Measurements from ENCODE around the gene RND2. TPM values are rescaled to one million over a fixed set of nuclear protein-coding genes. Genes with fewer than 3 reads are reported as not detected.

RND2 gene
- total RNA-seq, 1 experiment from 2014 or later: 0.59 TPM

- no TSS peak for BruUV-seq (replicated peaks)
- DNase-seq (ENCODE audit: low read depth, low spot score) (no peak), ATAC-seq (no peak)
- Histone ChIP-seq H3K9me3 (ENCODE audit: control insufficient read depth, insufficient read depth, low read depth, low read length) (no peaks in the 10 kb centered on the region), H3K27ac (ENCODE audit: low read length) (no peak overlapping the region), H3K27me3 (ENCODE audit: control insufficient read depth, insufficient read depth, low read length) (no peaks in the 10 kb centered on the region), H3K4me1 (ENCODE audit: control insufficient read depth, insufficient read depth, low read length) (no peaks in the 10 kb centered on the region), H3K4me3 (ENCODE audit: low read depth in 2 of 2, low read length in 2 of 2) (no peak overlapping the region), H3K36me3 (ENCODE audit: control insufficient read depth, insufficient read depth, low read length) (no peaks in the 10 kb centered on the region; the same call in 1 of the 2 replicates)
- intact Hi-C loops (cut with micrococcal nuclease; ENCODE audit: unreplicated experiment): no loop called here
- in situ Hi-C loops (cut with HindIII; ENCODE audit: low pct_unique_long_range_greater_than_20kb, low sequenced_read_pairs): no loop called here
- TF ChIP-seq POLR2AphosphoS5 (IDR thresholded peaks at IDR 0.05; ENCODE audit: low read depth, low read length) (no peak), SIN3A (IDR thresholded peaks at IDR 0.05; ENCODE audit: borderline replicate concordance, insufficient read depth, low read depth, low read length) (no peak), CTCF (IDR thresholded peaks at IDR 0.05) (no peak), TCF7L2 (IDR thresholded peaks at IDR 0.05; ENCODE audit: low read depth, low read length) (no peak), REST (IDR thresholded peaks at IDR 0.05; ENCODE audit: insufficient read depth in 1 of 2, low read depth in 2 of 2, low read length in 1 of 2) (no peak)
- CTCF ChIA-PET: no interaction called here
- POLR2A ChIA-PET: no interaction called here
These were observed 38.1 kb downstream of the RND2 start for GRCh38 chr17:43062984-43063638.

- ATAC-seq (no peak), DNase-seq (ENCODE audit: low read depth, low spot score) (no peak)
- BruUV-seq (replicated peaks): no TSS peak
- TF ChIP-seq CTCF (IDR thresholded peaks at IDR 0.05) (no peak), POLR2AphosphoS5 (IDR thresholded peaks at IDR 0.05; ENCODE audit: low read depth, low read length) (no peak), SIN3A (IDR thresholded peaks at IDR 0.05; ENCODE audit: borderline replicate concordance, insufficient read depth, low read depth, low read length) (no peak), TCF7L2 (IDR thresholded peaks at IDR 0.05; ENCODE audit: low read depth, low read length) (no peak), REST (IDR thresholded peaks at IDR 0.05; ENCODE audit: insufficient read depth in 1 of 2, low read depth in 2 of 2, low read length in 1 of 2) (no peak)
- Histone ChIP-seq H3K27me3 (ENCODE audit: control insufficient read depth, insufficient read depth, low read length) (no peaks in the 10 kb centered on the region), H3K36me3 (ENCODE audit: control insufficient read depth, insufficient read depth, low read length) (no peaks in the 10 kb centered on the region; the same call in 1 of the 2 replicates), H3K4me3 (ENCODE audit: low read depth in 2 of 2, low read length in 2 of 2) (no peak overlapping the region), H3K9me3 (ENCODE audit: control insufficient read depth, insufficient read depth, low read depth, low read length) (no peaks in the 10 kb centered on the region), H3K4me1 (ENCODE audit: control insufficient read depth, insufficient read depth, low read length) (no peaks in the 10 kb centered on the region), H3K27ac (ENCODE audit: low read length) (no peak overlapping the region)
- in situ Hi-C loops (cut with HindIII; ENCODE audit: low pct_unique_long_range_greater_than_20kb, low sequenced_read_pairs): no loop called here
- POLR2A ChIA-PET: interaction anchor here (0.6 kb wide), 1 partner anchor 45 kb away, joined by 8 read pairs; no protein-coding TSS in a partner anchor
- intact Hi-C loops (cut with micrococcal nuclease; ENCODE audit: unreplicated experiment): no loop called here
- CTCF ChIA-PET: no interaction called here
These were observed 43.7 kb downstream of the RND2 start for GRCh38 chr17:43068570-43069367.
